Measurements from ENCODE around the gene SPECC1L.

DNA sequence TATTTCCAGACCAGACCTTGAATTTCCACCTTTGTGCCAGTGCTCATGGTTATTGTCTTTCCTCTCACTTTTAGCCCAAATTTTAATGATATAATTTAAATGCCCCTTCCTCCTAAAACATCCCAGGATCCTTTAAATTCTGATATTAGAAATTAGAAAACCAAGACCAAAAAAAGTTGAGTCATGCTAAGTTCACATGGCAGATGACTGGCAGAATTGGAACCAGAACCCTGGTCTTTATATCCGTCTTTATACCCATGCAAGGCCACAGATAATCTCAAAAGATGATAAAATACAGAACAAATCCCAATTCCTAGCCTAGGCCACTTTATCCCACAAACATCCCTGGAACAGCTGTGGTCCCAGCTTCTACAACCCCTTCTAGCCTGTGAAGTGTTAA is 183.2 kb downstream of the SPECC1L start:
- TF ChIP-seq, protein P1, sequence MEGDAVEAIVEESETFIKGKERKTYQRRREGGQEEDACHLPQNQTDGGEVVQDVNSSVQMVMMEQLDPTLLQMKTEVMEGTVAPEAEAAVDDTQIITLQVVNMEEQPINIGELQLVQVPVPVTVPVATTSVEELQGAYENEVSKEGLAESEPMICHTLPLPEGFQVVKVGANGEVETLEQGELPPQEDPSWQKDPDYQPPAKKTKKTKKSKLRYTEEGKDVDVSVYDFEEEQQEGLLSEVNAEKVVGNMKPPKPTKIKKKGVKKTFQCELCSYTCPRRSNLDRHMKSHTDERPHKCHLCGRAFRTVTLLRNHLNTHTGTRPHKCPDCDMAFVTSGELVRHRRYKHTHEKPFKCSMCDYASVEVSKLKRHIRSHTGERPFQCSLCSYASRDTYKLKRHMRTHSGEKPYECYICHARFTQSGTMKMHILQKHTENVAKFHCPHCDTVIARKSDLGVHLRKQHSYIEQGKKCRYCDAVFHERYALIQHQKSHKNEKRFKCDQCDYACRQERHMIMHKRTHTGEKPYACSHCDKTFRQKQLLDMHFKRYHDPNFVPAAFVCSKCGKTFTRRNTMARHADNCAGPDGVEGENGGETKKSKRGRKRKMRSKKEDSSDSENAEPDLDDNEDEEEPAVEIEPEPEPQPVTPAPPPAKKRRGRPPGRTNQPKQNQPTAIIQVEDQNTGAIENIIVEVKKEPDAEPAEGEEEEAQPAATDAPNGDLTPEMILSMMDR (IDR thresholded peaks at IDR 0.05), result no peak
- TF ChIP-seq POLR2A (IDR thresholded peaks at IDR 0.05), result no peak

Data from body of pancreas (tissue), 4 donors.